Left cardiac atrium (tissue), 4 donors: Measurements from ENCODE around the gene FCGR3A. TPM values are rescaled to one million over a fixed set of nuclear protein-coding genes. Genes with fewer than 3 reads are reported as not detected.
"Not testable (repeated sequence)": the region's sequence is repeated elsewhere in the genome, so short reads cannot be mapped to it uniquely, and the experiment has no call there.

Source experiments
- ATAC-seq, 2 donors: fragments of 200-7000 bp; cut with Tn5 transposase; one replicate each; pipeline ENCODE4 v1.9.1; 2020; ENCODE audit warnings: mild to moderate bottlenecking in 2 of 2, moderate library complexity in 2 of 2
- DNase-seq: peaks from one replicate; pipeline ENCODE4 v3.0.0-alpha.2; 2020
- intact Hi-C, 2 donors: fragments of 100-400 bp; cut with DNase I; formaldehyde crosslinking; loops; one replicate each; pipeline versions ENCODE4 v1.14.1 to v1.15.1; 2022 to 2023
- total RNA-seq, 2 donors: library from RNA; stranded (reverse); fragmentation: NEBNext Ultra II Directional; extraction: Animal tissue kit (Norgen Biotek cat#: 25700); gene quantifications; one replicate each; pipeline ENCODE4 v1.2.1, GENCODE V29; 2021
- donor health status: DM: no; HTN: yes; CAD: no.
- donor health status: DM: no; HTN: yes; CAD: no; lungs with severe emphysema.
- donor health status: DM: yes; HTN: yes; CAD: no.
- donor health status: Dilated cardiomyopathy.

Gene FCGR3A
- total RNA-seq, 2 donors from 2014 or later, result 42.9 to 53.7 TPM

- peak; percentile 80 to 82 for ATAC-seq
- intact Hi-C loops, result loop anchor here in 1 of 2 donors (10.0 kb wide), 1 partner anchor 184 kb away; the partner anchor contains the start of gene DUSP12
- not testable (repeated sequence) for DNase-seq
Measured at GRCh38 chr1:161560960-161561715, 11.5 kb upstream of the FCGR3A start.

GRCh38 chr1:161557506-161558450 is 8.2 kb upstream of the FCGR3A start:
- ATAC-seq, DNase-seq, intact Hi-C loops: not testable (repeated sequence)

GRCh38 chr1:161556990-161557389 is 7.4 kb upstream of the FCGR3A start:
- ATAC-seq, DNase-seq, intact Hi-C loops: not testable (repeated sequence)

GRCh38 chr1:161556143-161556542 is 6.5 kb upstream of the FCGR3A start:
- DNase-seq, ATAC-seq, intact Hi-C loops: not testable (repeated sequence)

GRCh38 chr1:161554815-161555417 is 5.3 kb upstream of the FCGR3A start:
- DNase-seq, intact Hi-C loops: not testable (repeated sequence)
- ATAC-seq, result peak in 1 of 2 donors; percentile 67

GRCh38 chr1:161554340-161554739 is 4.7 kb upstream of the FCGR3A start:
- ATAC-seq, result peak in 1 of 2 donors; percentile 30
- DNase-seq, intact Hi-C loops: not testable (repeated sequence)

GRCh38 chr1:161553631-161554030 is 4.0 kb upstream of the FCGR3A start:
- peak in 1 of 2 donors; percentile 33 for ATAC-seq
- DNase-seq, result not testable (repeated sequence)

GRCh38 chr1:161550942-161551341 is 1.3 kb upstream of the FCGR3A start:
- DNase-seq, ATAC-seq, intact Hi-C loops: not testable (repeated sequence)

More at GRCh38 chr1:161553631-161554030, 4.0 kb upstream of the FCGR3A start:
- intact Hi-C loops, result not testable (repeated sequence)

- intact Hi-C loops, DNase-seq: not testable (repeated sequence)
- peak; percentile 47 to 80 for ATAC-seq
Measured at GRCh38 chr1:161548749-161549406, 740 bp downstream of the FCGR3A start.

- DNase-seq, intact Hi-C loops: not testable (repeated sequence)
Measured at GRCh38 chr1:161547995-161548741, 1.4 kb downstream of the FCGR3A start.

GRCh38 chr1:161545005-161545731 is 4.5 kb downstream of the FCGR3A start:
- ATAC-seq, intact Hi-C loops, DNase-seq: not testable (repeated sequence)

More at GRCh38 chr1:161547995-161548741, 1.4 kb downstream of the FCGR3A start:
- ATAC-seq, result peak in 1 of 2 donors; percentile 10

- DNase-seq, intact Hi-C loops, ATAC-seq: not testable (repeated sequence)
Measured at GRCh38 chr1:161543125-161543524, 6.5 kb downstream of the FCGR3A start.

- intact Hi-C loops, DNase-seq: not testable (repeated sequence)
- peak in 1 of 2 donors; percentile 51 for ATAC-seq
Measured at GRCh38 chr1:161542091-161542559, 7.5 kb downstream of the FCGR3A start.

- DNase-seq, intact Hi-C loops: not testable (repeated sequence)
- peak; percentile 3 to 23 for ATAC-seq
Measured at GRCh38 chr1:161540570-161540960, 9.1 kb downstream of the FCGR3A start.

GRCh38 chr1:161539731-161540569 is 9.7 kb downstream of the FCGR3A start:
- intact Hi-C loops, result not testable (repeated sequence)
- ATAC-seq, result peak; percentile 67 to 85
- peak; percentile 78 for DNase-seq

- ATAC-seq, DNase-seq, intact Hi-C loops: not testable (repeated sequence)
Measured at GRCh38 chr1:161538925-161539479, 10.6 kb downstream of the FCGR3A start.
